GM06990 (cell line): ENCODE results near the gene VCPKMT.

Experiments used
- DNase-seq: peaks from one replicate; pipeline ENCODE4 v3.0.0-alpha.2; 2011; ENCODE audit not compliant: insufficient read length; ENCODE audit errors: extremely low read depth
- H3K27me3 ChIP-seq: replicated peaks from 2 replicates; pipeline ENCODE4 v1.6.0; 2011; ENCODE audit warnings: low read length; ENCODE audit not compliant: control insufficient read depth, insufficient read depth
- H3K36me3 ChIP-seq: 2 replicates; pipeline ENCODE4 v1.5.1; 2011; ENCODE audit warnings: low read length; ENCODE audit not compliant: control insufficient read depth, insufficient read depth
- H3K4me3 ChIP-seq: replicated peaks from 2 replicates; pipeline ENCODE4 v1.5.1; 2011; ENCODE audit warnings: low read depth, mild to moderate bottlenecking, control low read depth, low read length
- CTCF ChIP-seq: IDR thresholded peaks from 2 replicates; pipeline ENCODE4 v1.5.1; 2011; ENCODE audit warnings: low read length, control low read depth, mild to moderate bottlenecking, inconsistent platforms; ENCODE audit not compliant: insufficient read depth, poor library complexity, severe bottlenecking

The VCPKMT gene

GRCh38 chr14:50070230-50070629 is 46.1 kb downstream of the VCPKMT start:
- no peaks in the 10 kb centered on the region for H3K27me3 ChIP-seq
- no peak overlapping the region for H3K4me3 ChIP-seq
- no peak for DNase-seq
- H3K36me3 ChIP-seq = no peaks in the 10 kb centered on the region
- TF ChIP-seq CTCF = no peak

DNA sequence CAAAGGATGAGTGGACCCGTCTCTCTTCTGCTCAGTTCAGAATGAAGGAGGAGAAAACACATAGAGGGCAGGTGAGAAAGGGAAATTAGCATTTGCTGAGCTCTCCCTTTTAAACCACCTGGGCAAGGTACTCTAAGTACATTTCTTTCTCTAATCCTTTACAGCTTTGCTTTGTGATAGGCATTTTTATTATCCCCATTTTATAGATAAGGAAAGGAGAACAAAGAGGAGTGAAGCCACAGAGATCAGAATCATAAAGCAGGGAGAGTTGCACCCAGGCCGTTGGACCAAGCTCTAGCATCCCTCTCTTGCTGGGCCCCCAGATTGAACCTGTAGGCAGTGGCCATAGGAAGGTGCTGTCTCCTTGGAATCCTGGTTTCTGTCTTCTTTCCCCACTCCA is 47.0 kb downstream of the VCPKMT start:
- no peaks in the 10 kb centered on the region for H3K36me3 ChIP-seq
- H3K27me3 ChIP-seq = no peaks in the 10 kb centered on the region
- no peak for DNase-seq

DNA sequence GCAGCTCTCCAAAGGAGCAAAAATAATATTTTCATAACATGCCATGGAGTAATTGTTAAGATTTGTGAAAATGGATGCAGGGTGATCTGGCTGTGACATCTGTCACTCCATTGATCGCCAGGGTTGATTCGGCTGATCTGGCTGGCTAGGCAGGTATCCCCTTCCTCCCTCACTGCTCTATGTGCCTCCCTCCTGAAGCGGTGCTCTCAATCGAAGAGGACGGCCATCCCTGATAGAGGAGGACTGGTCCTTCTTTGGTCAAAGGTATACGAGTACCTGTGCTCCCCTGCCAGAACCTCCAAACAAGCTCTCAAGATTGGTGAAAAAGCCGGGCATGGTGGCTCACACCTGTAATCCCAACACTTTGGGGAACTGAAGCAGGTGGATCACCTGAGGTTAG is 47.9 kb downstream of the VCPKMT start:
- Histone ChIP-seq H3K27me3 (no peaks in the 10 kb centered on the region), H3K36me3 (no peaks in the 10 kb centered on the region), H3K4me3 (no peak overlapping the region)
- DNase-seq = no peak
- TF ChIP-seq CTCF = no peak

More for the DNA sequence above, 47.0 kb downstream of the VCPKMT start:
- no peak overlapping the region for H3K4me3 ChIP-seq
- TF ChIP-seq CTCF = no peak

DNA sequence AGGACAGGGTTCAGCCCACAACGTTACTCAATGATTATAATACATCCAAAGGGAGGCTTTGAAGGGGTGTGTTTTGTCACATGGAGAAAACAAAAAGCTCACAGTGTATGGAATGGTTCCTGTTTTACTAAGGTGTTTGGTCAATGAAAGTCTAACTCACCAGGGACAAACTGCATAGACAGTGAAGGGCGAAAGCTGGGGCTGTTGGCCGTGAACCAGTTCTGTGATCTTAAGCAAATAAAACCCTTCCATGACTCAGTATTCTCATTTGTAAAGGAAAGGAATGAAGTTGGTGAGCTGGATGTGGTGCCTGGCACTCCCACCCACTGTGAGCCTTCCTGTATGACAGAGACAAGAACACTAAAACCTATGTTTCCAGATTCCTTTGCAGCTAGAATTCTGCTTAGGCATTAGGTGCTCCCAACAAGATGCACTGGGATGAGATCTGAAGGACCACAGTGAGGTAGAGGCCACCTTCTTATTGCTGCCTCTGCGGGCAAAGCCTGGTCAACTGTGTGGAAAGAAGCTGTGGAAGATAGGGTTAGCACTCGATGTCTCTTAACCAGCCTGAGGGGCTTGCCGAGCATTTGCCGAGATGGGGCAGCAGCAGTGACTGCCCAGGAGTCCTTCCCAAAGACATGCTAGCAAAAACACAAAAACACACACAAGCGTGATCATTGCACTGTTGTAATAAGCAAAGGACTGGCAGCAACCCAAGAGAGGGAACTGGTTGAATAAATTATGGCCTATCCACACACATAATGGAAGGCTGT is 48.5 kb downstream of the VCPKMT start:
- Histone ChIP-seq H3K4me3 (no peak overlapping the region), H3K36me3 (no peaks in the 10 kb centered on the region), H3K27me3 (no peaks in the 10 kb centered on the region)
- DNase-seq = no peak
- TF ChIP-seq CTCF = no peak

- TF ChIP-seq CTCF = no peak
- H3K27me3 ChIP-seq = no peaks in the 10 kb centered on the region
- no peak for DNase-seq
These were observed 50.8 kb downstream of the VCPKMT start for GRCh38 chr14:50065583-50065982.

DNA sequence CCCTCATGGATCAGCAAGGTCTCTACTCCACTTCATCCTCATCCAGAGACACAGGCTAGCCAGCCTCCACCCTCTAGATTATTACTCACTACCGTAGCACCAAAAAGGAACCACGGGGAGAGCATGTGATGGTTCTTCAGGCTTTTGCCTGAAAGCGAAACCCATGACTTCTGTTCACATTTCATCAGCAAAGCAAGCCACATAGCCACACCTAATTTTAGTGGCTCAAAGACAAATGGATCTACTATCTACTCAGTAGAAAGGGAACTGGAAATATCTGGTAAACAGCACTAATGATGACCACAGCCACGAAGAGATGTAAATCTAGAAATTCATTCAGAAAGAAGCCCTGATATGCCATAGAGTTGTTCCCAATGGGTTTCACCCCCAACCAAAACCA is 51.4 kb downstream of the VCPKMT start:
- TF ChIP-seq CTCF = no peak
- Histone ChIP-seq H3K4me3 (no peak overlapping the region), H3K36me3 (no peaks in the 10 kb centered on the region)

More at GRCh38 chr14:50065583-50065982, 50.8 kb downstream of the VCPKMT start:
- Histone ChIP-seq H3K4me3 (no peak overlapping the region), H3K36me3 (no peaks in the 10 kb centered on the region)

More for the DNA sequence above, 51.4 kb downstream of the VCPKMT start:
- peak; percentile 72 for DNase-seq
- H3K27me3 ChIP-seq = no peaks in the 10 kb centered on the region
